HG03558 (cell line): ENCODE results near the gene CGGBP1.
"Not testable (repeated sequence)": the region's sequence is repeated elsewhere in the genome, so short reads cannot be mapped to it uniquely, and the experiment has no call there.

Experiments used
- ATAC-seq: cut with Tn5 transposase; IDR thresholded peaks from one replicate; pipeline ENCODE4 v1.9.1; 2021; ENCODE audit warnings: moderate number of reproducible peaks; ENCODE audit not compliant: unreplicated experiment; ENCODE audit errors: extremely low read depth

Gene CGGBP1

GRCh38 chr3:88036221-88036620 is 22.6 kb downstream of the CGGBP1 start:
- ATAC-seq: no peak

DNA sequence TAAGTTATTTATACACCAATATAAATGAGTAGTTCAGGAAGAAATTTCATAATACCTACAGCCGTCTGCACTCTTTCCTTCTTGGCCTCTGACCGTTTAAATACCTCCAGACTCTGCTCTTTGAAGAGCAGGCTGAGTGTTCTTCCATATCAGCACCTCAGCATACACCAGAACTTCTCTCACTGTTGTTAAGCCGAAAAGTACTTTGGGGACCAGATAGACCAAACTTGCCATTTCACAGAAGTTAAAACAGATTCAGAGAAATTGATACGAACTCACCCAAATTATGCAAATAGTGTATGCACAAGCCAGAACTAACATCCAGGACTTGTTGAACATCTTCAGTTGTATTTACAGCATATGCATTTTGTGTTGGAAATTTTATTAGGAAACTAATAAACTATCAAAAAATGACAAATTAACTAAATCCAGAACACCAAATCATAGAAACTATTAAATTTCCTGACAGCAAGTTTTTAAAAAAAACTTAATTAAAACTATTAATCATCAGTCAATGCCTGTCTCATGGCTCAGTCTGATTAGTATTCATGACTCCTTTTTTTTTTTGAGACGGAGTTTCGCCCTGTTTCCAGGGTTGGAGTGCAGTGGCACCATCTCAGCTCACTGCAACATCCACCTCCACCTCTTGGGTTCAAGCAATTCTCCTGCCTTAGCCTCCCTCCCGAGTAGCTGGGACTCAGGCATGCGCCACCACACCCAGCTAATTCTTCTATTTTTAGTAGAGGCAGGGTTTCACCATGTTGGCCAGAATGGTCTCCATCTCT is 24.1 kb downstream of the CGGBP1 start:
- no peak for ATAC-seq

DNA sequence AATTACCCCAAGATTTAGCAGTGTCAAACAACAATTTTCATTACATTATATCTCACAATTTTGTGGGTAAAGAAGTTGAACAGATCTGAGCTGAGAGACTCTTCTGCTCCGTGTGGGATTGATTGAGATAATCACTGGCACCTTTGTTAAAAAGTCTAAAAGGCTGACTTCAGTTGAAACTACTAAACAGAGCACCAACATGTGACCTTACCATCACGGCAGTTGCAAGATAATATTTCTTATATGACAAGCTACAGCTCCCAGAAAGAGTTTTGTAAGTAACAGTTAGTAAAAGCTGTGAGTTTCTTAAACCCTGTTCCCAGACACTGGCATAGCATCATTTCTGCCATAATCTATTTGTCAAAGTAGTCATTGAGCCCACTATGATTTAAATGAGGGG is 25.0 kb downstream of the CGGBP1 start:
- no peak for ATAC-seq

GRCh38 chr3:88033079-88033478 is 25.7 kb downstream of the CGGBP1 start:
- no peak for ATAC-seq

DNA sequence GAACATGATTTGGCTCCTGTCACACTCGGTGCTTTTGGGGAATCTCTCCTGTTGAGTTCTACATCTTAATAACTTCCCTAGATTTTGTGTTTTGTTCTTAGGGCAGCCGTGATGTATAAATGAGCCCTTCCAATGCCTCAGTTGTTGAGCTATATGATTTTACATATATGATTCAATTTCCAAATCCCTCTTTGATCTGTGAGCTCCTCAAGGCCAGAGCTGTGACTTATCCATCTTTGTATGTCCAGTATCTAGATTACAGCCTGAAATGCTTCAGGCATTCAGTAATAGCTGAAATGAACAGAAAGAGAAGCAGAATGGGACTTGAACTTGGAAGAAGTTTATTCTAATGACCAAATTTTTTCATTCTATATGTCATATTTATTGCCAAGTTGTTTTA is 26.6 kb downstream of the CGGBP1 start:
- no peak for ATAC-seq

DNA sequence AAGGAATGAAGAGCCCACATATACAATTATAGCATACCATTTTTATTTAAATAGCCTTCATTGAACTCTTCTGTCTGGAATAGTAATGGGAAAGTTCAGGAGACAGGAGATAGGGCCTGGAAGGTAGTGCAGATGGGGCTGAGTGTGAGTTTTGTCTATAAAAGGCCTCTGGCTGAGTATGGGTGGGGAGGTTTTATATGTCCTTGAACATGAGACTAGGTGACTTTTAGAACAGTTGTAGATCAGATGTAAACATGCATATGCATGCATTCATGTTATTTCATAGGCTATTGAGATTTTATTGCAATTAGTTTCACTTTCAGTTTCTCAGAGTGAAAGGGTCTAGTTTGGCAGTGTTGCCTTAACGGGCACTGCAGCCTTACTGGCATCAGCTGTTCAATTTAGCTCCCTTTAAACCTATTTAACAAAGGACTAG is 27.1 kb downstream of the CGGBP1 start:
- peak; percentile 86 for ATAC-seq

- no peak for ATAC-seq
Measured at GRCh38 chr3:88030210-88030609, 28.6 kb downstream of the CGGBP1 start.

- no peak for ATAC-seq
Measured at GRCh38 chr3:88028876-88029275, 29.9 kb downstream of the CGGBP1 start.

- ATAC-seq: no peak
Measured at GRCh38 chr3:88025001-88025552, 33.7 kb downstream of the CGGBP1 start.

DNA sequence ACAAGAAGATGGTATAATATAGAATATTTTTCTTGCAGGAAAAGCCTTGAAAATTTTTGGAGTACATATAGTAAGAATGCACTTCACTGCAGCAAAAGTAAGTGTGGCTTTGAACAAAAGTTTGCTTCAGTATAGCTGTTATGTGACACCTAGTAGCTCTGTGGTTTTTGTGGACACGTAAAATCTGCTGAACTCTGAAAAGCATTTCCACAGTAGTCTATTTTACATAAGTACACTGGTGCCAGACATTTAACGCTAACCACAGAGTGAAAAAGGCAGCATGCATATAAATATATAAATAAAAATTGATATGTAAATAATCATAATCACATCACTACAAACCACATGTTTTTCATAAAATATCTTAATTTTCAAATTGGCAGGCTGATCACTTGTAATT is 39.8 kb downstream of the CGGBP1 start:
- ATAC-seq: peak; percentile 93

DNA sequence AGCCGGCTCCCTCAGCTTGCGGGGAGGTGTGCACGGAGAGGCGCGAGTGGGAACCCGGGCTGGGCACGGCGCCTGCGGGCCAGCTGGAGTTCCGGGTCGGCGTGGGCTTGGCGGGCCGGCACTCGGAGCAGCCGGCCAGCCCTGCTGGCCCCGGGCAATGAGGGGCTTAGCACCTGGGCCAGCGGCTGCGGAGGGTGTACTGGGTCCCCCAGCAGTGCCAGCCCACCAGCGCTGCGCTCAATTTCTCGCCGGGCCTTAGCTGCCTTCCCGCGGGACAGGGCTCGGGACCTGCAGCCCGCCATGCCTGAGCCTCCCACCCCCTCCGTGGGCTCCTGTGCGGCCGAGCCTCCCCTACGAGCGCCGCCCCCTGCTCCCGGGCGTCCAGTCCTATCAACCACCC is 43.1 kb downstream of the CGGBP1 start:
- ATAC-seq: not testable (repeated sequence)

DNA sequence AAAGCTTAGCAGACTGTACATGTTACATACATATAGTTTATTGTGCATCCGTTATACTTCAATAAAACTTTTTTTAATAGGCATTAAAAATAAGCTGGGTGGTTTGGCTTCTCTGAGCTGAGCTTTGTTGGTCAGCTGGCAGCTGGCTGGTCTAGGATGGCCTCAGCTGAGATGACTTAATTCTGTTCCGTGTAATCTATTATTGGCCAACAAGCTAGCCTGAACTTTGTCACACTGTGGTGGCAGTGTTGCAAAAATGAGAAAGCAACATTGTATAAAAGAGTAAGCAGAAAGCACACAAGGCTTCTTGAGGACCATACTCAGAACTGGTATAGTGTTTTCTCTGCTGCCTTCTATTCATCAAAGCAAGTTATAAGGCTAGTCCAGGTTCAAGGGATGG is 45.2 kb downstream of the CGGBP1 start:
- no peak for ATAC-seq

DNA sequence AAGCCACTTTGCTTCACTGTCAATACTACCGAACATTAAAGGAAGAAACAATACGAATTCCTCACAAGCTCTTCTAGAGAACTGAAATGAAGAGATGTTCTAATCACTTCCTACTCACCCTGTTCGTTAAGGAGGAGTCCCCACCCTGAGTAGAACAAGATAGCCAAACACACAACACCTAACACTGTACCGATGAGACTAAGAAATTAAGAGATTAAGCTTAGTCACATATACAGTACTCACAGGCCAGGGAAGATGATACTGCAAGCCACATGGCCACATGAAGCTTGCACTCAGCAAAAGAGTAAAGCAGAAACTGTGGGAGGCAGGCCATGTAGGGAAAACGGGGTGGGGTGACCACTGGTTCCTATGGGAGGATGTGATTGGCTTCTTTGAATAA is 48.0 kb downstream of the CGGBP1 start:
- ATAC-seq: no peak

DNA sequence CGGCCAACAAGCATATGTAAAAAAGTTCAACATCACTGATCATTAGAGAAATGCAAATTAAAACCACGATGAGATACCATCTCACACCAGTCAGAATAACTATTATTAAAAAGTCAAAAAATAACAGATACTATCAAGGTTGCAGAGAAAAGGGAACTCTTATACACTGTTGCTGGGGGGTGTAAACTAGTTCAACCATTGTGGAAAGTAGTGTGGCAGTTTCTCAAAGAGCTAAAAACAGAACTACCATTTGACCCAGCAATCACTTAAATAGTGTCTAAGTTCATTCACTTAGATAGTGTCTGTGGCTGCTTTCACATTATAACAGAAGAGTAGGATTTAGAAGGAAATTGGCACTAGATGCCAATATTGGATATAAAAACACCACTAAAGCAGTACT is 49.7 kb downstream of the CGGBP1 start:
- ATAC-seq: no peak

DNA sequence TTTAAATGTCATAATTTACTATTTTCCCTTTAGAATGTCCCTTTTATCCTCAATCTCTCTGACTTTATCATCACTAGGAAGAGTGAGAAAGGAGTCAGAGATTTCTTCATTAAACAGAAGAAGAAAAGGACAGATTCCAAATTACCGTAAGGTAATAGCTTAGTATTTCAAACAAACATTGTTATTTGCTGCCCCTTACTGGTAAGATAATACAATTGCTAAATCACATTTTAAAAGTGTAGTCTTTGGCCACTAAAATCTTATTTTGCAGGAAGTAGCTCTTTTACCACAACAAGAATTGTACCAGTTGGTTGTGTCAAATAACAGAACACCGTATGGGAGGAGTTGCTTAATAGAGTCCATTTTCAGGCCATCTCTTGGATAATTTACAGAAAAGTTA is 53.7 kb downstream of the CGGBP1 start:
- no peak for ATAC-seq

DNA sequence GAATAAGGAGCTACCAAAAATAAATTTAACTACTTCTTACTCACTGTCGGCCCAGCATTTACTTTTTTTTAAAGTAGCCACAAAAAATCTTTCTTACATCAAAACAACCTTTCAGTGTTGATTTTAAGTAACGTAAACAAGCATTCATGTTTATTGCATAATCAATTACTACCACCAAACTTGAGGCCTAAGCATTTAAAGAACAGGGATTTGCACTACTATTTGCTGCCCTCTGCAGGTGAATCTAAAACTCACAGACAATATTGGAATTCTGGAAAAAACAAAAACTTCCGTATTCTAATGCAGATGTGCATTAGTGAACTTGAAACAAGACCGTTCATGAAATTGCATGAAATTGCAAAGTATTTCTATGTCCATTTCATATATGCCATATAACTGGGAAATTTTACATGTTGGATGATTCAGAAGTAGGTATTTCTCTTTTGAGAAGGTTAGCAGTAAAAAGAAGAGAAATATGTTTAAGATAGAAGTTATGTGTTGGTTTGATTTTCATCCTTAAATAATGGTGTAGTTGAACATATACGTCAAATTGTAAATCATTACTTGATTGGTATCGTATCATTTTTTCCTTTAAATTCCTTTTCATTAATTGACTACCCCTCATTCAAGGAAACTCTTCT is 55.6 kb downstream of the CGGBP1 start:
- no peak for ATAC-seq

GRCh38 chr3:88002448-88002847 is 56.4 kb downstream of the CGGBP1 start:
- no peak for ATAC-seq
